ENCODE results near the gene MYOZ2.

Gene MYOZ2

DNA sequence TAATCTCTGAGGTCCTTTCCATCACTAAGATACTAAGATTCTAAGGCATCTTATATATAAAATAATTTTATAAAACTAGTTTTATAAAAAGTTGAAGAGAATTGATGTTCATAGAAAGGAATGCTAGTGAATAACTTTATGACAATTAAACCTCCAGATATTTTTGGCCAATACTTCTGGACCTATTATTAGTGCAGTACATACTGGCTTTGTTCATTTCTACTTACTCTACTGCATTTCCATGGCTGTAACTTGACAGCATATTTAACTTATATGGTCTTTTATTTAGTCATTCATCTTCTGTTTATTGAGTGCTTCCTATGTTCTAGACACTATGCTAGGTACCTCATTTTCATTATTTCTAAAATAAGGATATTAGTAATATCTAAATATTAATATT lies 70.1 kb downstream of the MYOZ2 start:
- DNase-seq = no peak

DNA sequence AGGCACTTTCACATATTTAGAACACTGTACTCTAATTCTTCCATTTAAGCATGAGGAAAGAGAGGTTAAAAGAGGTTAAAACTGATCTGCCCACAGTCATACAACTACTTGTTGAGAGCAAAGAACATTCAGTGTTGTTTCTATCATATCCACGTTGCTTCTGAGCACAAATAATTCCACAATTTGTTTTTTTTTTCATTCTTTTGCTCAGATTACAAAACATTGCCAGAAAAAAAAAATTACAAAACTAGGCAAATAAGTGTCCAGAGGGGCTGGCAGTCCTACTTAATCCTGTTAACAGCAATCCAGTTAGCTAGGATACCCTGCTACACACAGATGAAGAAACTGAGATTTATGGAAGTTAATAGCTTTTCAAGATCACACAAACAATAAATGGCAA lies 70.5 kb downstream of the MYOZ2 start:
- no peak for DNase-seq

DNA sequence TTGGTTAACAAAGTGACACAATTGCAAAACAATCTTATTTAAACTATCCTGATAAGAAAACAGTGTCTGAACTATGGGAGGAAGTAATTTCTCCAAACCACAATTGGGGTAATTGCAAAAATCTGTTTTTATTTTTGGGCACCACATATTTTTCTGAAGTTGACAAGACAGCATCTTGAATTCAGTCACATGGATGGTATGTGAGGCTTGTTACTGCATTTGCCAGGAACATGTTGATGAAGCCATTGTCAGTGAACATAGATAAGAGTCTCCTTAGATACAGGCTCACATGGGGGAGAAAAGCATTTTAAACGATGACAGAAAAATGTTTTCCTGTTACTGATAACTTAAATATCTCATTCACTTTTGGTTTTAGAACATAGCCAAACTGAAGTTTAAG lies 71.4 kb downstream of the MYOZ2 start:
- DNase-seq = no peak

DNA sequence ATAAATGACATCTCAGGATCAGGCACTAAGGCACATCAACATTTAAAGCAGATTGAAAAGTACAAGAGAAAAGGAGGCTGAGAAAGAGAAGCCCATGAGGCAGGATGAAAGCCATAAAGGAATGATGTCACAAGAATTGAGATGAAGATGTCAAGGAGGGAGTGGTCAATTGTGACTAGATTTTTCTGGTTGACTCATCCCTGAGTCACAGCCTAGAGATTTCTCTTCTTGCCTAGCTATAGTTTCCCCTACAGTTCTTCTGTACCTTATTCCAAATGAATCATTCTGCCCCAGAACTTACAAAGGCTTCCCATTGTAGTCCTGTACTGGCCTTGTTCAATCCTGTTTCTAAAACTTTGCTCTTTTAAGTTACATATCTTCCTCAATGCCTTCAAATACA lies 73.4 kb downstream of the MYOZ2 start:
- no peak for DNase-seq

DNA sequence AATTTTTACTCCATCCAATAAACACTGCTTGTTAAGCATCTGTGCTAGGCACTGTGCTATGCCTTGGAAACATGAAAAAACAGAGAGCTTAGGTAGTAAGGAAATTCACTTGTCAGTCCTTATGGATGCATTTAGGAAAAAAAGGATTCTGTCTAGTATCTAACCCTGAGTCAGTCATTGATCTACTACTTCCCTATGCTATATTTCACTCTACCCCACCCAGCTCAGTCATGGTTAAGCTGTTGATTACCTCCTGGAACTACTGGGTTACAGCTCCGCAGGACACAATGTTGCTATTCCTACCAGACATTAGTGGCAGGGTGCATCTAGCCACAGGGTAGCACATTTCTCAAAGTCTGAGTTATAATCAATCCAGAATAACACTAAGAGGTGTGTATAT lies 74.0 kb downstream of the MYOZ2 start:
- no peak for DNase-seq

DNA sequence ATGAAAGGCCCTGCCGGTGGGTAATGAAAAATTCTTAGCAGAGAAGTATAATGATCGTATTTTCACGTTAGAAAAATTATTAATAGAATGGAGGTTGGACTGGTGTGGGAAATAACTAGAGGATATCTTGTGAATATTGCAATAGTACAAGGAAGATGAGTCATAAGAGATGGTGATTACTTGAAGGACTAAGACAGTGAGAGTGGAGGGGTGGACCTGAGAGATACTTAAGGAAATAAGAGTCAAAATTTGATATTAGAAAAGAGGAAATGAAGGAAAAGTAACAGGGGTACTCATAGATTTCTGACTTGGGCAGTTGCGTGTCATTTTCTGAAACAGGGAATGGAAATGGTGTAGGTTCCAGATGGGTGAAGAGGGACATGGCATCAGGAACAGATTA lies 75.1 kb downstream of the MYOZ2 start:
- no peak for DNase-seq

DNA sequence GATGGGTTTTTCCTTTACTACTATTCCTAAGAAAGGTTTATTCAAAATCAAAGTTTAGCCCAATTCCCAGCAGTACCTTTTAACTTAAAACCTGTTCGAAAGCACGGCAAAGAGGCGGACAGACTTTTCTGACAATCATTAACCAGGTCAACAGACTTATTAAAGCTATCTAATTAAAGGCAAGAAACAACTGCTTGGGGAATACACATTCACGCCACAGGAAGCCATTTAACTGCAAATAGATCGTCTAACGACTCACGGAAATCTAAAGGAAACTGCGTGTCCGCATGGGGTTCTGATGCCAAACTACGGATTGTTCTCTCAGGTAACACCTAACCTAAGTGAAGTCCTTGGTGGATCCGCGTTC lies 76.2 kb downstream of the MYOZ2 start:
- DNase-seq = peak; percentile 53

DNA sequence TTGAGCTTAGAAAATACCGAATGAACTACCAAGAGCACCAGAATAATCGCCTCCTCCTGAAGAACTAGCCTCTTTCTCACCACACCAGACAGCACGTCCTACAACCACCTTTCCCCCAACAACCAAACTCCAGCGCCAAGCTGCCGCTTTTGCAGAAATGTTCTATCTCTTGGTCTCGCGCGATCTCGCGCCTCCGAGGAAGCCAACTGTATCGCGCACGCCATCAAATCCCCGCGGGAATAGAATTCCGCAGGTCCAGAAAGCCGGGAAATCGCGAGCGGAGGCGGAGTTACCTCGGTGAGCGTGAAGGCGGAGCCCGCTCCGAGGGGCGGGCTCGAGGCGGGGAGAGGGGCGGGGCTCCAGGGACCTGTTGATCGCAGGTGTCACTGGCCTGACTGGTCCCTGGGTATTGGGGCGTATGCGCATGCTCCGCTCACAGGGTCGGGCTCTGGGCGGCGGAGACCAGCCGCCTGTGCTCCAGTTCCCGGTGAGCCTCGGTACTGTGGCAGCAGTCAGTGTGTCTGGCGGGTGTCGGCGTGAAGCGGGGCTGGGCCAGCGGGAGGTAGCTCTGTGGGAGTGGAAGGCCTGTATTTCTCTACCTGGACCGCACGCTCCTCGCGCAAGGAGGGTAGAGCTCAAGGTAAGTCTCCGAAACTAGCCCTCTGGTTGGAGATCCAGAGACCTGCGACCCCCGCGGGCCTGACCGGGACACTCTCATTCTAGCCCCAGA lies 76.8 kb downstream of the MYOZ2 start, which contains the start of gene USP53:
Gene USP53, plus strand, starts transcription at position 480 of the 730 bp plus-strand sequence. CDS start 27,047 bp downstream, outside the sequence.
- DNase-seq = peak; percentile 86

DNA sequence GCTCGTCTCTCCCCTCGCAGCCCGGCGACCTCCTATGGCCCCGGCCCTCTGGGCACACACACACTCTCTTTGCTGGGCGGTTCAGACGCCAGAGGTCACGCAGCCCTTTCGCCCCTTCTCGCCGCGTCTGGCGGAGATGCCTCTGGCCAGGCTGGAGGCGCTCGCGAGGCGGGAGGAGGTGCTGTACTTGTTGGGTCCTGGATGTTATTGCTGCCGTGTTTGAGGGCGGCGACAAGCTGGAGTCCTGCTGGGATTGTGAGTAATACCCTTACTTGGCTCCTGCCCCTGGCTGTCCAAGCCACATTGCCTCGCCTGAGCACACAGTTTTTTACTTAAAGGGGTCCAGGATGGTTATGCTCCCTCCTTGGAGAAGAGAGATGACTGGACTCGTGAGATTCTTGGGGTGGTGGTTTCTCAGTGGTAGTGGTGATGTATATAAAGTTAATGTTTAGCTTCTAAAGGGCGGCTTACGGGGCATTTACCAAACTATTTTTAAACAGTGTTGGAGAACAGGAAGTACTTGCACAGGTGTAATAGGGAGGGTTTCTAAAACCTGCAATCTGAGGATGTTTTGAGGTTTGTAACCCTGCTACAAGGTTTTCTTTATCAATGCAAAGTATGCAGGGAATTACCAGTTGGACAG lies 77.5 kb downstream of the MYOZ2 start:
- DNase-seq = peak; percentile 41

DNA sequence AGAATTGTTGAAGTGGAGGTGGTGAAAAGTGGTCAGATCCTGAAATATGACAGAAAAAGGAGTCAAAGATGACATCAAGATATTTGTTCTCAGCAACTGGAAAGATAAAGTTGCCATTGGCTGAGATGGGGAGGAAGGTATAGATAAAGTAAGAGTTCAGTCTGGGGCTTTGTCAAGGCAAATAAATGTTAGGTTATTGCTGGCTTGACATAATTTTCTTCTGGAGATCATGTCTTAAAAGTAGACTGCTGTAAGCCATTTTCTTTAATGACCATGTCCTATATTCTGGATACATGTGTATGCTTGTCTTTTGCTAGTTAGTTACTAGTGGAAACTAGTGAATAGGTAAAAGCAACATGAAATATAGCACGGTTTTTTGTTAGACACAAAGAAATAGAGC lies 82.5 kb downstream of the MYOZ2 start:
- no peak for DNase-seq

DNA sequence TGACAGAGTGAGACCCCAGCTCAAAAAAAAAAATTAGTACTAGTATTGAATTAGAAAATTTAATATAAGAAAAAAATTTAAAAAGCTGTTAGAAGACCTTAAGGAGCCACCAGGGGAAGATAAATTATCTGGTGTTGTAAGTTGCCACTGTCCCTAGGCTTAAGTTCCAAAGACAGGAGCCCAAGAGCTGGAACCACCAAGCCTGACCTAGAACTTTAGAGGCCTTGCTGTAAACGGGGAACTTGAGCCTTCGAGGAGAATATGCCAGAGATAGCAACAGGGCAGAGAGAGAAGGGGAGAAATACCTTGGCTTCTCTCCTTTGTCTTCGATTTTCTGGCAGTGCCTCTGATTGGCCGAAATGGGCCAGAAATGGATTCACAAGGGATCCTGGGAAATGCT lies 85.8 kb downstream of the MYOZ2 start:
- DNase-seq = no peak

DNA sequence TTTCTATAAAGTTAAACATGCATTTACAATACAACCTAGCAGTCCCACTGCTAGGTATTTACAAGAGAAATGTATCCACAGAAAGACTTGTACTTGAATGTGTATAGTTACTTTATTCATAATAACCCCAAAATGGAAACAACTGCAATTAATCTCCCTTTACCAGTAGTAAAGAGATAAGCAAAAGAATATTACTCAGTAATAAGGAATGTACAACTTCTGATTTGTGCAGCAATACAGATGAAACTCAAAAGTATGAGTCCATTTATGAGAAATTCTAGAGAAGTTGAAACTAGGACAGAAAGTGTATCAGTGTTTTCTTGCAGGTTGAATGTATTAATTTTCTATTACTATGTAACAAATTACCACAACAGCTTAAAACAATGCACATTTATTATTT lies 92.1 kb downstream of the MYOZ2 start:
- no peak for DNase-seq

DNA sequence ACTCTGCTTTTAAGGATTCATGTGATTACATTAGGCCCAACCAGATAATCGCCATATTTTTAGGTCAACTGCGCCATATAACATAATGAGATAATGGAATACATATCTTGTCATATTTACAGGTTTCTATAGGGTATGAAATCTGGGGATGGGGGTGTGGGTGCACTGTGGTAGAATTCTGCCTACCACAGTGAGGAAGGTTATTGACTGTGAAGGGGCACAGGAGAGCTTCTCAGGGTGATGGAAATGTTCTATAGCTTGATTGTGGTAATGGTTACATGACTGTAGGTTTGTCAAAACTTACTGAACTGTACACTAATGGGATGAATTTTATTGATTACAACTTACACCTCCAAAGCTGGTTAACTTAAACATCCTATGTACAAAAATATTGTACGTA lies 92.8 kb downstream of the MYOZ2 start:
- no peak for DNase-seq

DNA sequence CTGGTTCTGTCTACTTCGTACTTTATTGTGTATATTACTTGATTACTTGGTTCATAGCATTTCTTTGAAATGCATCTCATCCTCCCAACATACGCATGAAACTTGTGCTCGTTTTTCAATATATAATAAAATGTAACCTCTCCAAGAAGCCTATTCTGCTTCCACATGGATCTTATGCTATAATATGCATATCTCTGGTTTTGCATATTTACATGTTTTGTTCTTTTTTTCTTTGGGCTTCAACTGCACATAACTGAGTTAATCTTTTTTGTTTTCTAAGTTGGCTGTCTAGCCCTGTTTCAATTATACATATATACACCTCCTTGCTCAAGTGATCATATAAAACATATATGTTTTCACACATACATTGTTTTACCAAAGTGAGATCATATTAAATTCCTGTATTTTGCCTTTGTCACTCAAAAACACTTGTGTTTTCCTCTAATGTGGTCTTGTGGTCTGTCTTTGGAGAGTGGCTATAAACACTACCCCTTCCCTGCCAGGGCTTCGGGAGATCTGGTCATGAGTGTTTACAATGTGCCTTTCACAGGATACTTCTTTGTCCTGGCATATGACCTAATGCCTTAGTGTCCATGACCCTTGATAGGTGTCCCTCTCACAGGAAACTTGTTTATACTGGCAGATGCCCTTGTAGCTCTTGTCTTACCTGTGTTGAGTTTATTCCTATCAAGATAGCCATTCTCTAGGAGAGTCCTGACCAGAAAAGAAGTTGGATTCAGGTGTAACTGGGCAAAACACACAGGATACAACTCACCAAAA lies 94.5 kb downstream of the MYOZ2 start:
- no peak for DNase-seq

DNA sequence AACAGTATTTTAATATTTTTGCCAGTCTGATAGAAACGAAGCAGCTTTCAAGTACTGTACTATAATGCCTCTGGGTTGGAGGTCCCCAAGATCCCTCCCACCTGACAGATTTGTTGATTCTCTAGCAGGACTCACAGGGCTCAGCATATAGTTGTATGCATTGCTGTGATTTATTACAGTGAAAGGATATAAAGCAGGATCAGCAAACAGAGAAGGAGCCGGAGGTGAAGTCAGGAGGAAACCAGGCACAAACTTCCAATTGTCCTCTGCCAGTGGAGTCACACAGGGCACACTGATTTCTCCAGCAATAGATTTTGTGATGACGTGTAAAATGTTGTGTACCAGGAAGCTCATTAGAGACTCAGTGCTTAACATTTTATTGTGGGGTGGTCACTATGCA lies 95.9 kb downstream of the MYOZ2 start:
- no peak for DNase-seq

DNA sequence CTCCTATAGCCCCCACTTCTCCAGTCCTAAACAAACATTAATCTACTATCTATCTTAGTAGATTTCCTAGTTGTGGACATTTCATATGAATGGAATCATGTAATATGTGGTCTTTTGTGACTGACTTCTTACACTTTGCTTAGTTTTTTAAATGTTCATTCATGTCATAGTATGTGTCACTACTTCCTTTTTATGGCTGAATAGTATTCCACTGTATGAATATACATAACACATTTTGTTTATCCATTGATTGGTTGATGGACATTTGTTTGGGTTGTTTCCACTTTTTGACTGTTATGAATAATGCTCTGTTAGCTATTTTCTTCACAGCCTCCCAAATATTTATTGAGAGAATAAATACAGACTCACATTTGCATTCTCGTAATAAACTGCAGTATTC lies 96.7 kb downstream of the MYOZ2 start:
- DNase-seq = no peak

DNA sequence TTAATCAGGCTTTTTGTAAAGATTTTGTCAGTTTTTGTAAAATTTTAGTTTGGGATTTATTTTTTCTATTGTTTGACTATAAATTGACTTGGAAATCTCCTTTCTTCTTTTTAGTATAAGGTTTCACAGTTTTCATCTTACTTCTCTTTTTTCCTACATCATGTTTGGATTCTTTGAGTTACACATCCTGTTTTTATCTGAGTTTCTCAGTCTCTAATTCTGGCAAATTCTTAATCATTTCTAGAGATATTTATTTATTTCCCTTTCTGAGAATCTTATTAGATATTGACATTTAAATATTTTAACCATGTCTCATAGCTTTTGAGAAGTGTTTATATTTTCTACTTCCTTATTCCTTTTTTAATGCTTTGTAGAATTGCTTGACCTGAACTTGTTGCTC lies 97.6 kb downstream of the MYOZ2 start:
- no peak for DNase-seq

DNA sequence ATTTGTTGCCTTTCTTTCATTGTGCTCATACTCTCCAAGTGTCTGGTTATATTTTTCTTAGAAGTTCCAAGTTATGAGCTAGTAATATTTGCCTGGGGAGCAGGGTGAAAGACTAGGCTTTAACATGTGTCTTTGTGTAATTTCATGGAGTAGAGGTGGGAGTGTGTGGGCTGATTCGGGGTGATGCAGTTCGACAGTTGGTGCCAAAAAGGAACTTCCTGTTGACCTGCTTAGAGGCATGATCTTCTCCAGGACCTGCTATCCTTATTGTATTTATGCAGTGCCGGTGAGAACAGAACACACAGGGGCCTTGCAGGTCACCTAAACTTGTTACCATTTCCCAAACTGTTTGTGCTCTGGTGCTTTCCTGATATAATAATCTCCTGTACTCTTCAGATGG lies 98.1 kb downstream of the MYOZ2 start:
- DNase-seq = no peak

DNA sequence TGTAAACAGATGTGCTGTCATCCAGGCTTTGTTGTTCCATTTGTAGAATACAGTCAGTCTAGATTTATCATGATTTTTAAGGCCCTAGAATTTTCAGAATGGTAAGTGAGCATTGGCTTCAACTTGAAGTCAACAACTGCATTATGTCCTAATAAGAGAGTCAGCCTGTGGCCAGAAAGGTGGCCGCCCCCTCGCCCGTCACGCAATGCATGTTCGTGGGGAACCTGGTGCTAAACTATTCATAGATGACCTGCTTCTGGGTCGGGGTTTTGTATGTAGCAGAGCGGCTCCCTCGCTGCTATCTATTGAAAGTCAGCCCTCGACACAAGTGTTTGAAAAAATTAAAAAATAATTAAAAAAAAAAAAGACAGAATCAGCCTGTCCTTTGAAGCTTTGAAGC lies 101.6 kb downstream of the MYOZ2 start:
- no peak for DNase-seq

All from NCI-H510A treated with DMSO at 0.1 percent for 48 hours (cell line).